ENCODE results near the gene EEFSEC.

EEFSEC gene

DNA sequence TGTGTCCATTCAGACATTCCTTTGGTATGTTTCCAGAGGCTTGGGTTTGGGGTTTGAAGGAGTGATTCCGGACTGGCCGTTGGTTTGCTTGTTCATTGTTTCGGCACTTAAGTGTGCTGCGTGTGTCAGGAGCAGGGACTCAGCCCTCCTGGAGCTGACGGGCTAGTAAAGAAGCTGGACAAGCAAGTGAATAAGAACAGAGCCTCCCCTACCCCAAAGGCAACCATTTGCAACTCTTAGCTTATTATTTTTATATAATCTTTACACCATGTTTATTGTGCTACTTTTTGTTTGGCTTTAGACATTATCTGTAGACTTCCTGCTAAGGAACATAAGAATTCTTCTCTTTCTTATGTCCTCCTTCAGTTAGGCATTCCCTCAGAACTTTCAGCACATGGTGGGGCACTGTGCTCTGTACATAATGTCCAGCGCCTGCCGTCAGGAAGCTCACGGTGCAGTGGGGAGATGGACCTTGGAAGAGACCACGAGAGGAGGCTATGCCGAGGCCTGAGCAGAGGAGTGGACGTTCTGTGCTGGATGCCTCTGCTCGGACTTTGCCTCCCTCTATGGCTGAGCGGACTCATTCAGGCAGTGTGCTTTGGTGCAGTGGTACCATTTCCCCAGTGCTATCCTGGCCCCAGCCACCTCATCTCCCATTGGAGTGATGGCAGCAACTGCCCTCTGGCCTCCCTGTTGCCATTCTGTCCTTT lies 65.4 kb downstream of the EEFSEC start:
- DNase-seq = no peak

- no peak for DNase-seq
Observed at GRCh38 chr3:128221328-128221727, 68.0 kb downstream of the EEFSEC start.

DNA sequence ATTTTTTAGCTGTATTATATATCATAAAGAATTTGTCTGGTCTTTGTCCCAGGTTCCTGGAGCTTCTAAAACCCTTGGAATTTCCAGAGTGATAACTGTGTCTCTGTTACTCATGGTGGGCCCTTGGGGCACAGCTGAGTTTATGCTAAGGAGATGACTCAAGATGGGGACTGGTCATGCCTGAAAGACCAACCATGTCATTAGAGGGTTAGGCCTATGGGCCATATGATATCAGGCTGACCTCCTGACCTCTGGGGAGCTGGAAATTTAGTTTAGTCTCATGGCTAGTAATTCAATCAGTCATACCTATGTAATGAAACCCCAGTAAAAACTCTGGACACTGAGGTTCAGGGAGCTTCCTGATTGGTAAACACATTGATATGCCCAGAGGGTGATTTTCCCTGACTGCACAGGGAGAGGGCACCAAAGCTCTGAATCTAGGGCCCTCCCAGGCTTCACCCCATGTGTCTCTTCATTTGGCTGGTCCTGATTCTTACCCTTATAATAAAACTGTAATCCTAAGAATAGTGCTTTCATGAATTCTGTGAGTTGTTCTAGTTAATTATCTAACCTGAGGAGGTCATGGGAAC lies 69.6 kb downstream of the EEFSEC start:
- no peak for DNase-seq

DNA sequence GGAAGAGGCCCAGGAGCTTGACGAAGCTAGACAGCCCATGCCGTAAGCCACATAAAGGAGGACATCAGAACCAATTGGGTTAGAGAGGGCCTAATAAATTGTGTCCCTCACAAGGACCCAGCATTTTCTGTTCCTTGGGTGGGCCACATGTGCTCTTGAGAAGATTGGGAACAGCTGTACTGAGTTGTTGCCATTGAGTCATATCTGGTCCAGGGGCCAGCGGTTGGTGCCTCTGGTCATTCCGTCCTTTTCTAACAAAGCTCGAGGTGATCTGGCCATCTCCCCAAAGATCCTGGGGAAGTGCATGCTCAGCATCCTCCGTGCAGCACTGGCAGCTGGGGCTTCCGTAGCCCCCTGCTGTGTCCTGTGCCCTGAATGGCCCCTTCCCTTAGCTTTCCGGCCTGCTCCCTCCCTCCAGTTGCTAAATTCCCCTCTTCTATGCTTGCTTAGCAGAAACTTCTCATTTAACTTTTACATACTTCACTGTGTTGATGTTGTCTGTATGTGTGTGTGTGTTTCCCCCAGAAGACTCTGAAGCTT lies 73.0 kb downstream of the EEFSEC start:
- no peak for DNase-seq

- no peak for DNase-seq
Observed at GRCh38 chr3:128226795-128227395, 73.6 kb downstream of the EEFSEC start.

- no peak for DNase-seq
Observed at GRCh38 chr3:128227507-128227906, 74.2 kb downstream of the EEFSEC start.

GRCh38 chr3:128228366-128228910 lies 75.2 kb downstream of the EEFSEC start:
- DNase-seq = no peak

GRCh38 chr3:128229106-128229857 lies 76.0 kb downstream of the EEFSEC start:
- no peak for DNase-seq

- no peak for DNase-seq
Observed at GRCh38 chr3:128231606-128232005, 78.3 kb downstream of the EEFSEC start.

DNA sequence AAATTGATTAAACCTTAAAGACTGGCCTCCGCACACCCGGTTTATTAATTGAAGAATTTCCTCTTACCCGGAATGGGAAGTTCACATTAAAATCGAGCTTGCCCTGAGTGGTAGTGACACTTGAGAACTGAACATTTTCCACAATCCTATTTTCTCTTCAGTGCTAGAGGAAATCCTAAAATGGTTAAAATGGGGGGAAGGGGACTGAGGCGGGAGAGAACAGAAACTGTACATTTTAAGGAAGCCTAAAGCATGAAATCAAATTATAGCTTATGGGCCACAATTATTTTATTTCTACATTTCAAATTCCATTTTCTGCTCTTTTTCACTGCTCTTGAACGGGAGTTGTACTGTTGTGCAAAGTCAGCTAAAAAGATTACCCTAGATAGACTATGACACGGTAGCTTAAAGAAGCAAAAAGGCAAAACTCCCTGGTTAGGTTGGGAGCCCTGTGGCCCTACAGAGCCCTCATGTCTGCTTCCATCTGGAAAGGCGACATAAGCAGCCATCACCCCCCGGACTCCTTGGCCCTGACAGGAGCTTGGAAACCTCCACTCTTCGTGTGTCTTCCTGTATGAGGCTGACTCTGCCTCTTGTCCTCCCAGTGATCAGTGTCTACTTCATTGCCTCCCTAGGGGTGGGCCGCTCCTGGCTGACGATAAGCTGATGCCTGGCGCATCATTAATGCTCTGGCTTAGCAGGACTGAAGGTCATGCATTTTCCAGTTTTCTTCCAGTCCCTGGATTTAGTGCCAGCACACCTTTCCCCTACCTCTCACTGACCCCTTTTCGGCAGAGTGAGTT lies 79.3 kb downstream of the EEFSEC start:
- DNase-seq = no peak

GRCh38 chr3:128235207-128235926 lies 82.1 kb downstream of the EEFSEC start:
- no peak for DNase-seq

DNA sequence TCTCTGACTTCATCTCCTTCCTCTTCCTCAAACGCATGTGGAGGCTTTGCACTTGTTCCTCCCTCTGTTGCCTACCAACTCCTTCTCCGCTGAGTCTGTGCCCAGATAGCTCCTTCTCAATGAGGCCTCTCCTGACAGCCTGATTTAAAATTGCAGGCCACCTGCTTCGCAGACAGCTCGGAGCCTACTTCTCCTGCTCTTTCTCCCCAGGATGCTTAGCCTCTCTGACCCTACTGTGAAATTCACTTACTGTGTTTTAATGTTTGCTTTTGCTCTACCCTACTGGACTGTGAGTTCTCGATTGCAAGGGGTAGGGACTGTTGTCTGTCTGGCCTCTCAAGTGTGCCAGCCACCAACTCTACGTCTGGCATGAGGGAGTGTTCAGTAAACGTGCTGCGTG lies 83.4 kb downstream of the EEFSEC start:
- DNase-seq = no peak

DNA sequence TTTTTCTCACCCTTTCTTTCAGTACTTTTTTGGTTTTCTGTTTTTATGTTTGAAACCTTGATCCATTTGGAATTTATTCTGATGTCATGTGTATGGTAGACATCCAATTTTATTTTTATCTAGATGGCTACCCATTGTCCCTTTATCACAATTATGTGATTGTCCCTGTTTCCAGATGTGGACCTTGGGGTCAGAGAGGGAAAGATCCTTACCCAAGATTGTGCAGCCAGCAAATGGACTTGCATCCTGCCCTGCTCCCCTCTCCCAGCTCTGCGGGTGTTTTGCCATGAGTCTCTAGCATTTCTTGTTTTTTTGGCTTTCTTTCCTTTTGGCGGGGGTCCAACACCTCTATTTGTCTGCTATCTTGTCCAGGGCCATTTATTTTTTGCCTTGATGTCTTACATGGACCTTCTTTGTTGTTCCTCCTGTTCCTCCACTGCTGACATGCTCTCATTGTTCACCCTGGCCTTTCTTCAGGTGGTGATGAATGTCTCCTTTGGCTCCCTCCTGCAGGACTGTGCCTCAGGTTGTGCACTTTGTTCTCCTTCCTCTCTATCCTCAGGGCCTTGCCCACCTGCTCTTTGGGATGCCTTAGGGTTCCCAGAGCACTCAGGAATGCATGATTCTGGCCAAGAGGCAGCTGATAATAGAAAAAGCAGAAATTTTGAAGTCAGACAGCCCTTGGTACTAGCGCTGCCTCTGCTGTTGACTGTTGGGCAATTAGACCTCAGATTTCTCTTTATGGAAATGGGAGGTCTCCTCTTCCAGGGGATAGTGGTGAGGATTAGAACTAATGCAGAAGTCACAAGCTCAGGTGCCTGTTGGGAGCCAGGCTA lies 84.3 kb downstream of the EEFSEC start:
- no peak for DNase-seq

GRCh38 chr3:128238184-128238489 lies 84.9 kb downstream of the EEFSEC start:
- DNase-seq = no peak

DNA sequence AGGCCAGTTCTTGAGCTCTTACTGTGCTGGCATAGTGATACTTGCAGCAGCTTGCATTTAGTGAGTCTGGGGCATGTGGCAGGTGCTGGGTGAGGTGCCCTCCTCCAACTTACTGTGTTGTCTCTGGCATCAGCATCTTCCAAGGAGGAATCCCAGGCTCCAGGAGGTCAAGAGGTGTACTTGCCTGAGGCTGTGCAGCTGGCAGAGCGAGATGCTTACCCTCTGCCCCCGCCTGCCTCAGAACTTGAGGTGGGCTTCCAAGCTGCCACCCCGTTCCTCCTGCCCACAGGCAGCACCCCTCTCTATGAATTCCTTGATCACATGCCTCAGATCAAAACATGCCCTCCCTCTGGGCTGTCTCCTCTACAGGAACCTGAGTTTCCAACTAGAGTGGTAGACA lies 86.0 kb downstream of the EEFSEC start:
- DNase-seq = no peak

- DNase-seq = no peak
Observed at GRCh38 chr3:128240232-128240631, 87.0 kb downstream of the EEFSEC start.

DNA sequence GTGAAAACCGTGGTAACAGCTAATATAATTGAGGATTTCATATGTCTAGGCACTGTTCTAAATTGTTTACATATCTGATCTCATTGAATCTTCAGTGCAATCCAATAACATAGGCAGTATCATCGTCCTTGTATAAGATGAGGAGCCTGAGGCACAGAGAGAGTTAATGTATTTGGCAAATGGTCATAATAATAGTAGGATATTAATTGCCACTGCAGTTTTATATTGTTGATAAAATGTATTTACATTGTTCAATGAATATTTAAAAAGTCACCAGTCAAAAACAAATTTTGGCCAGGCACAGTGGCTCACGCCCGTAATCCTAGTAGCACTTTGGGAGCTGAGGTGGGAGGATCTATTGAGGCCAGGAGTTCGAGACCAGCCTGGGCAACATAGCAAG lies 88.5 kb downstream of the EEFSEC start:
- no peak for DNase-seq

- DNase-seq = peak; percentile 34
Observed at GRCh38 chr3:128242818-128243601, 89.7 kb downstream of the EEFSEC start.

DNA sequence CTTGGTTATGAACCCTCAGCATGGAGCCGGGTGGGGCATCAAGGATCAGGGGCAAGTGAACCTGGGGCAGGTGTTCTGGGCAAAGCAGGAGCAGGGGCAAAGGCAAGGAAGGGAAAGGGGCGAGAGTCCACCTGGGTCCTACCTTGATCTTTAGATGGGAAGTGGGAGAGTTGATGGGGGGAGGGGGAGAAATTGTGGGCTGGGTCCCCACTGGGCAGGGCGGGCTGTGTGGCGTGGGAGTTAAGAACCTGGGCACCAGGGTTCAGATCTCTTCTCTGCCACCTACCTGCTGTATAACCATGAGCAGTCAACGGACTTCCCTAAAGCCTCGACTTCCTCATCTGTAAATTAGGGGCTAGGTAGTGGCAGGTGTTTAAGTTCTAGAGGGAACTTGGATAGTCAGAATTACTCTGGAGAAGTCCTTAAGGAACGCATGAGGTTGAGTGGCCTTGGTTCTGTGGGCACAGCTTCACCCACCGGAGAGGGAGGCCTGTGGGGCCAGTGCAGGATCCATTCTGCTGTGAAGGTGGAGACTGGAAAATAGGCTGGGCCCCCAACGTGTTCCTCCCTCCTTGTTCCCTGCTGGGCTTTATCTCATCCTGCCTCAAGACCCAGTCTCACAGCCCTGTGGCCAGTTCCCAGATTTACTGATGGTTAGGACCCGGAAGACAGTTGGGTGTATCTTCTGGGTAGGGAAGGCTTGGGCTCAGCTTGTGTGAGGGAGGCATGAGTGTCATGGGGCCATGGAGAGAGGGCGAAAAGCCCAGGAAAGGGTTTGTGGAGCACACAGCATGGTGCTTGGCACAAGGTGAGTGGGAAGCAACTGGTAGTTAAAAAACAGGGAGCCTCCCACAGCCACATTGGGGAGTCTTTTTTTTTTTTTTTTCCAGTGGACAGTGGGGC lies 90.6 kb downstream of the EEFSEC start:
- DNase-seq = no peak

Measured in activated CD4-positive, alpha-beta T cell treated with anti-CD3 and anti-CD28 coated beads, Interleukin-10, Interleukin-2, amounts not matched to agents 100 ng/mL and 50 ng/mL, durations not matched to agents 16 hours and 8 hours (primary cell).